Hematopoietic multipotent progenitor cell treated with erythropoietin and hydrocortisone succinate and interleukin-3 and kit ligand, for 17 days (in vitro differentiated cells): ENCODE measurements around the gene OPN4.
A peak's percentile ranks its signal among the peaks of the same experiment; 100 is the strongest.

Experiments
- DNase-seq: peaks from one replicate; pipeline ENCODE4 v3.0.0-alpha.2; 2015; ENCODE audit warnings: low spot score

The OPN4 gene

GRCh38 chr10:86699991-86700840 lies 45.9 kb downstream of the OPN4 start:
- DNase-seq: no peak

- DNase-seq: no peak
These were observed 46.7 kb downstream of the OPN4 start for GRCh38 chr10:86700851-86701617.

- DNase-seq: no peak
These were observed 48.8 kb downstream of the OPN4 start for GRCh38 chr10:86703176-86703575.

- no peak for DNase-seq
These were observed 50.8 kb downstream of the OPN4 start for GRCh38 chr10:86705139-86705538.

- DNase-seq: no peak
These were observed 51.6 kb downstream of the OPN4 start for GRCh38 chr10:86705905-86706304.

GRCh38 chr10:86706401-86706841 lies 52.1 kb downstream of the OPN4 start:
- no peak for DNase-seq

- no peak for DNase-seq
These were observed 52.6 kb downstream of the OPN4 start for GRCh38 chr10:86706977-86707376.

GRCh38 chr10:86707505-86707904 lies 53.2 kb downstream of the OPN4 start:
- DNase-seq: no peak

- no peak for DNase-seq
These were observed 53.9 kb downstream of the OPN4 start for GRCh38 chr10:86708068-86708782.

GRCh38 chr10:86708783-86709380 lies 54.5 kb downstream of the OPN4 start:
- DNase-seq: no peak

GRCh38 chr10:86709396-86710185 lies 55.2 kb downstream of the OPN4 start:
- DNase-seq: no peak

- DNase-seq: peak; percentile 53
These were observed 56.7 kb downstream of the OPN4 start for GRCh38 chr10:86710987-86711512.

GRCh38 chr10:86711513-86712316 lies 57.4 kb downstream of the OPN4 start:
- no peak for DNase-seq

- no peak for DNase-seq
These were observed 58.0 kb downstream of the OPN4 start for GRCh38 chr10:86712317-86712707.

GRCh38 chr10:86715156-86715795 lies 60.9 kb downstream of the OPN4 start:
- DNase-seq: no peak

GRCh38 chr10:86715836-86716235 lies 61.5 kb downstream of the OPN4 start:
- no peak for DNase-seq
